Stomach (tissue), 4 donors: ENCODE data around the gene EIF4EBP2.

Experiments
- CTCF ChIP-seq, 7 experiments: fragments of 450-650 bp in 4 of 7; fragments of 200-600 bp in 3 of 7; sonication (generic) in 3 of 7; IDR thresholded peaks; one replicate each; pipeline ENCODE4 v1.5.1; 2016 to 2019; ENCODE audit warnings: antibody characterized with exemption in 7 of 7, control low read depth in 2 of 7, mild to moderate bottlenecking in 1 of 7
- EP300 ChIP-seq: sonication (generic); formaldehyde crosslinking; IDR thresholded peaks from one replicate; pipeline ENCODE4 v1.6.1; 2017; ENCODE audit warnings: antibody characterized with exemption
- POLR2A ChIP-seq, 4 donors: fragments of 450-650 bp; IDR thresholded peaks; one replicate each; pipeline ENCODE4 v1.6.1; 2016; ENCODE audit warnings: antibody characterized with exemption in 4 of 4, control low read depth in 2 of 4, mild to moderate bottlenecking in 1 of 4, moderate library complexity in 1 of 4

GRCh38 chr10:70472799-70473454 lies 69.0 kb downstream of the EIF4EBP2 start:
- no peak for TF ChIP-seq POLR2A (IDR thresholded peaks at IDR 0.05)
- TF ChIP-seq CTCF (IDR thresholded peaks at IDR 0.05), result no peak
- no peak for TF ChIP-seq EP300
